Dedifferentiated amniotic fluid mesenchymal stem cell (primary cell): ENCODE measurements around the gene ERG28.
"Not testable (repeated sequence)": the region's sequence is repeated elsewhere in the genome, so short reads cannot be mapped to it uniquely, and the experiment has no call there.

ENCODE experiments used
- DNase-seq: peaks from one replicate; pipeline ENCODE4 v3.0.0-alpha.2; 2016; ENCODE audit errors: extremely low spot score

ERG28 gene

DNA sequence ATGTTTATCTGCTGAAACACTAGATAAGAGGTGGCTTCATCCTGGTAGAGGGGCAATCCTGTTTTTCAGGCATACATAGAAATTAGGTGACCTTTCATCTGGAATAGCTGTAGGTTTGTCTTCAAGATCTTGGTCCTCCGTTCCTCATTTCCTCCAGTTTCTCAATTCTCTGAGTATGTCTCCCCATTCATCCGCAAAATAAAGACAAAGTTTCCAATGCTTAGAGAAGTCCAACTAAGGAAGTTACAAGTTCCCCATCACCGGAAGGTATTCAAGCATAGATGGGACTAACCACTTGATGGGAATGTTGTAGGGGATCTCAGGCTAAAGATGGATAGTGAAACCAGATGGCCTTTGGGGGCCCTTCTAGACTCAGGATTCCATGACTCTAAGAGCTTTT lies 34.3 kb downstream of the ERG28 start:
- DNase-seq = no peak

DNA sequence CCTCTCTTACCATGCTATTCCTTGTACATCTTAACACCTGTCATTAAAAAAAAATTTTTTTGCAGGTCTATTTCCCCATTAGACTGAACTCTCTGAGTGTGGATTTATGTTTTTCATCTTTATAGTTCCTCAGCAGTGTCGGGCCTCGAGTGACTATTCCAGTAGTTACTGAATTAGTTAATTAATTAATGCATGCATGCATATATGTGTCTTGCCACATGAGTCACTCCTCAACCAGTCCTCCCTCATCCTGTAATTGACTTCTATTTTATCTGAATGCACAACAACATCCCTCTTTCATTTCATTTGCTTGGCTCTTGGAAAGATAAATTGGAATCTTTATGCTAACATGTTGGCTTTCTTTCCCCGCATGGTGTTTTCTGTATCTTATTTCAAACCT lies 35.6 kb downstream of the ERG28 start:
- no peak for DNase-seq

DNA sequence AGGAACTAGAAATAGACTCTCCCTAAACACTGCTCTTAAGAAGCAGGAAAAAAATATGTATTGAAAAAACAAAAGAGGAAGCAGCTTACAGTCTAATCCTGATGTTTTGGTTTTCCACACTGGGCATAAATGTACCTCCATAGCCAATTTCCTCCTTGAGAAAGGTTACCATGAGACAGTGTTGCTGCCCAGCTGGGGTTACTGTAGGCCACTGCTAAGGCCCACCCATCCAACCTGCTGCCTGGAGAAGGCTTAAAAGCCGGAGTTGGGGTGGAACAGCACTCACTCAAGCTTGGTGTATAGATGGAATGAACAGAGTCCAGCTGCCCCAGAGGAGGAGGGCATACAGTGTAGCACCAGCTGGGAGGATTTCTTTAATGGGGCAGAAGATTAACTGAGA lies 41.1 kb downstream of the ERG28 start:
- no peak for DNase-seq

DNA sequence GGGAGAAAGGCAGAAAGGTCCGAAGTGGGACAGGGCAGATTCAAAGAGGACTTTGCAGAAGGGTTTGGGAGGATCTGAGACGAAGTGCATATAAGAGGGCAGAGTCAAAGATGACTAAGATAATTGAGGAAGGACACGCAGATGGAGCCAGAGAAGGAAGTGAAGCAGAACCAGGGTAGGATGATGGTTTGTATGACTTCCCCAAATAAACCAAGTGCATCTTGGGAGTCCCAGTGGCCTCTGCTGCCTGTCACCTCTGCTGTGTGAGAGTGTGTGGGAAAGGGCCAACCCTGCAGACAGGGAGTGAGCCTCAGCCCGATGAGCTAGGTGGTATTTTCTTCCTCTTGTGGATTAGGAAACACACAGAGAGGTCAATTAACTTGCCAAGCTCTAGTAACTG lies 45.5 kb downstream of the ERG28 start:
- DNase-seq = no peak

DNA sequence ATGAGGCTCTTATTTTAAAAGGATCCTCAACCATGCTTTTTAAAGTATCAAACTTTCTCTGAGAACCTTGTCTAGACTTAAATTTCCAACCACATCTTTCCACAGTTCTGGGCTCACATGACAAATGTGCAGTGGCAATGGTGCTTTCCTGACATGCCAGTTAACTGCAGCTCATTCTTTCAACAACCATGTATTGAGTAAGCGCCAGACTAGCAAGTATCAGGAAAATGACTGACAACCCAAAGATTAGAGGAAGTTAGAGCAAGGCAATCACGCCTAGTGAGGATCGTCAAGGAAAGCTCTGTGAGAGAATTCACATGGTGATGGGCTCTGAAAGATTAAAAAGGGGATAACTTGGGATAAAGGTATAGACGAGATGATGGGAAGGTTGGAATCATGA lies 46.5 kb downstream of the ERG28 start:
- no peak for DNase-seq

DNA sequence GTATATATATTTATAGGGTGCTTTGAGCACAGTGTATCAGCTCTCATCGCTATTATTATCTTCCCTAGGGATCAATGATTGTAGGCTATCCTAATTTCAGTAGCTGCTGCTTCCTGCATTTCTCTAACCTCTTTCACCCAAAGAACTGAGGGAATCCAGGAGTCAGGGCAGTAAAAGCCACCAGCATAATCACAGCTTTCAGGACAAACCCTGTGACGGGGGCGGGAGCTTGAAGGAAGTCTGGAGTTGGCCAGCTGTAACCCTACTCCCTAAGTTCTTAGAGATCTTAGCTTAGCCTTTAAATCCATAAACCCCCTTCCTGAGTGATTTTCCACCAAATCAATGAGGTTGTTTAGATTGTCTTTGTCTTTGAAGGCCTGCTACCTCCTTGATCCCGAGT lies 48.5 kb downstream of the ERG28 start:
- no peak for DNase-seq

DNA sequence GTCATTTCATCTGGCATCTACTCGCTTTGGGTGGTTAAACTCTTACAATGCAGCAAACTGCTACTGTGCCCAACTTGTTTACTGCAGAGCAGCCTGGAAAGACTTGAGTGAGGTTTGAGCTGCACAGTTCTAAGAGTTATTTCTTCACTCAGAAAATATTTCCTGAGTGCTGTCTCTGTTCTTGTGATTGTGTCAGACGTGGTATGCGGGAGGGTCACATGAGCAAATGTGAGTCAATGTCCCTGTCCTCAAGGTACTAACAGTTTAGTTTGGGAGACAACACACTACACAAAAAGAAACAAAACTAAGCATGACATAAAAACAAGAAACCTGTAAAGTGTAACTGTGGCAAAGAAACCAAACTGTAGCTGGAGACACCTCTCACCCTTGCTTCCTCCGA lies 49.8 kb downstream of the ERG28 start:
- no peak for DNase-seq

DNA sequence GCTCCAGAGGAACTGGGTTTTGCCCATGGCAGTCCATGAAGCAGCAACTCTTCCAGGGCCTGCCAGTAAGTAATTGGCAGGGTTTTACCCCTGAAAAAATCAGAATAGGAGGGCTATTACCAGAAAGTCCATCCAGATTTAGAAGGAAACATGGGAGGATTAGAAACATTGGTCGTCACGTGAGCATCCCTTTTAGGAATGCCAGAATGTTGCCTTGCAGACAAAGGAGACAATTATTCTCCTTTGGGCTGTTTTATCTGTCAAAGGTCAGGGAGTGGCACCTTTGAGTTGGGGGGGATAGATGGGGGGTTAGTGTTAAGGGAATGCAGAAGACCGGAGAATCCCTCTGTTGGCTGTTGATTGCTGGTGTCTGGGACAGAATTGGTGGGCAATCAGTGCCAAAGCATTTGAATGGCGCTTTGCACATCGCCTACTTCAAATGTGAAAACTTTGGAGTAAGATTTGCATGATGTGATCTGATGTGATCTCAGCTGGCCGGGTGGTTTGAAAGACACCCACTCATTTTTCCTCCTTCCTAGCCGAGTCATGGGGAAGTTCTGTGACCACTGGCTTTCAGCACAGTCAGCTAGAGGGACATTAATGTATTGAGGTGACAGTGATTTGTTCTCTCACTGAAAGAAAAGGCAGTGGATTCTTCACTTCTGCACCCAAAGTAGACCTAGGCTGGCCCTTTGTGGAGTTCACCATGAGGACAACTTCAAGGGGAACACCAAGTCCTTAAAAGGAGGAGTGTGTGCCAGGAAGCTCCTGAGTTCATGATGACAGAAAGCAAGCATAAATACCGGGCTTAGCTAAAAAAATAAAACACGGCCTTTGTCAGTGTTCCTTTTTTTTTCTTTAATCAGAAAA lies 50.8 kb downstream of the ERG28 start:
- no peak for DNase-seq

DNA sequence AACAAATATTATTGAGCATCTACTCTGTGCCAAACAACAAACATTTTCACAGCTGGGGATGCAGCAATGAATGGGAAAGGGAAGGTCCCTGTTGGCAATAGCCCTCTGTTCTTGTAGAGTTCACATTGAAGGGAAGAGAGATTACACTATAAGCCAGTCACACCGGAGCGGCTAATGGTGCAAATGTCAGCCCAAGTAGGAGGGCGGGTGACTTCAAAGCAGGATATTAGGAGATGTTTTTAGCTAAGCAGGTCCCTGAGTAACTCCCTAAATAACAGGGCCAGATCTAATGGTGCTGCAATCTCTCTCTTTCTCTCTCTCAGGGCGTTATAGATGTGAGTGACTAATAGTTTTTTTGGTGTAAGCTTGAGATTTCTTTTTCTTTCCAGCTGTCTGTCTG lies 51.6 kb downstream of the ERG28 start:
- no peak for DNase-seq

DNA sequence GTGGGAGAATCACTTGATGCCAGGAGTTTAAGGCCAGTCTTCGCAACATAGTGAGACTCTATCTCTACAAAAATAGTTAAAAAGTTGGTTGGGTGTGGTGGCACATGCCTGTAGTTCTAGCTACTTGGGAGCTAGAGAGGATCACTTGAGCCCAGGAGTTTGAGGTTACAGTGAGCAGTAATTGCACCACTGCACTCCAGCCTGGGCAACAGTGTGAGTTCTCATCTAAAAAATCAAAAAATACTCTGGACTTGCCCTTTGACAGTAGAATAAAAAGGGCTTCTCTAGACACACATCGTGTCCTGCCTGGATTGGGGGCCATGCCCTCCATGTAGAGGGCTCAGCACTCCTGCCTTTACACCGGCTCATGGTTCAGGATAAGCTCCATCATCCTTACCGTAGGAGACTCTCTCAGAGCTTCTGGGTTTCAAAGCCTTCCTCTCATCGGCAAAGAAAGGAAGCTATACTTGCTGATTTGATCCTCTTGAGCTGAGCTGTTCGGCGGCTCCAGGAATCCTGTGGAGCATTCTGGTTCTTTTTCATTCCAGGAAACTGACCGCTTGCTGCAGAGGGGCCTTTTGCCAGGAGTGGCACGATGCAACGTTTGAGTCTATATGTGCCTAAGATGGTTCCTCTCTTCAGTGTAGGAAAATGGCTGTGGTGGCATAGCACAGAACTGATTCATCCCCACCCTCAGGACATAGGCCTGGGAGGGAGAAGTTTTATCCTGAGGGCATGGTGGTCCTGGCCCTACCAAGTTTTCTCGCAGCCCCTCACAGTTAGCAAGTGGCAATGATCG lies 52.6 kb downstream of the ERG28 start:
- DNase-seq = no peak

DNA sequence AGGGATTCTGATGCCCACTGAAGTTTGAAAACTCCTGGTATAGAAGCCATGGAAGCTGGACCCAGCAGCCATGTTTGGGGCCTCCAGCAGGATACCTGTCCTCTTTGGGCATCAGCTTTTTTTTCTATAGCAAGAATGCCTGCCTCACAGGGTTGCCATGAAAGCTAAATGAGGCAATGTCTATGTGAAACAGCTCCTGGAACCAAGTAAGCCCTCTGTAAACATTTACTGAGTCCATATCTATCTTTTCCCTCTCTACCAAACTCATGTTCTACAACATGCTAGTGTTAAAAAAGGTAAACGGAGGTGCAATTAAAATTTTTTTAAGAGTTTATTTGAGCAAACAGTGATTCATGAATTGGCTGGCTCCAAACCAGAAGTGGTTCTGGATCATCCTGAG lies 53.6 kb downstream of the ERG28 start:
- no peak for DNase-seq

DNA sequence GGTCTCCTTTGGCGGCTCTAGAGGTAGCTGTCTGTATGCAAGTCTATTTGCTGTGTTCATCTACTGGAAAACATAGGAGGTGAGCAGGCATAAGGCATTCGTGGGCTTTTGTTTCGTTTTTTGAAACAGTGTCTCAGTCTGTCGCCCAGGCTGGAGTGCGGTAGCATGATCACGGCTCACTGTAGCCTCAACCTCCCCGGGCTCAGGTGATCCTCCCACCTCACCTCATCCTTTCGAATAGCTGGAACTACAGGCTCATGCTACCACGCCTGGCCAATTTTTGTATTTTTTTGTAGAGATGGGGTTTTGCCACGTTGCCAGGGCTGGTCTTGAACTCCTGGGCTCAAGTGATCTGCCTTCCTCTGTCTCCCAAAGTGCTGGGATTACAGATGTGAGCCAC lies 54.8 kb downstream of the ERG28 start:
- DNase-seq = no peak

DNA sequence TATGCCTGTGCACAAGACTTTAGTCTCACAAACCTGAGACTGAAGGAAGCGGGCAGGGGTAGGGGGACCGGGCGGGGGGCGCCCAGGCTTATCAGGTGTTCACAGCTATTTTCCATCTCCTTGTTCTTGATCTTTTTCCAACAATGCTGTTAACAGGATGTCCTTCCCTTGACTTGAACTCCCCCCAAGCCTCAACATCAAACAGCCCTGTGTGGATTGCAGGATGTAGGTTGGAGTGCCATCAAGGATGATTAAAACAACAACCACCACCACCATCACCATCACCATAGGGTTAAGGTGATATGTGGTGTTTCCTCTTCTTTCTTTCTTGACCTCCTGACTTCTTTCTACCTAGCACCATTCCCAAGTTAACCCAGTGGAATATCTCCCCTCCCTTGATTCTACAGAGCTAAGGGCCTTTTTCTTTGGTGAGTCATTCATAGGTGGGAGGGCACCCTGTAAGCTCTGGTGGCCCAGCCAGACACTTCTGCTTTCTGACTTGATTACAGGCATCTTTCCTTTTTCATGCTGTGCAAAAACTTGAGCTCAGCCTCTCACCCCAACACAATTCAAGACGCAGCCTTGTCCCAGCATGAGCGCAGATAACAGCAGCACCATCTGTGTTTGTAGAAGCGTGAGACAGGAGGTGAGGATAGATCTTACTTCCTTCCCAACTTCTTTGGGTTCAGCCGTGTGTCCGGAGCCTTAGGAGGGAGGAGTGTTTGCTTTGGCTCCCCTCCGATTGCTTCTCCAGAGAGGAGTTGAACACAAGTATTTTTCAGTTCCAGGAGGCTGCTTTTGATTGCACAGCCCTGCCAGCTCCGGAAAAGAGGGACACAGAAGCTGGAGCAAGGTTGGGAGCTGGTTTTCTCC lies 55.5 kb downstream of the ERG28 start:
- no peak for DNase-seq

DNA sequence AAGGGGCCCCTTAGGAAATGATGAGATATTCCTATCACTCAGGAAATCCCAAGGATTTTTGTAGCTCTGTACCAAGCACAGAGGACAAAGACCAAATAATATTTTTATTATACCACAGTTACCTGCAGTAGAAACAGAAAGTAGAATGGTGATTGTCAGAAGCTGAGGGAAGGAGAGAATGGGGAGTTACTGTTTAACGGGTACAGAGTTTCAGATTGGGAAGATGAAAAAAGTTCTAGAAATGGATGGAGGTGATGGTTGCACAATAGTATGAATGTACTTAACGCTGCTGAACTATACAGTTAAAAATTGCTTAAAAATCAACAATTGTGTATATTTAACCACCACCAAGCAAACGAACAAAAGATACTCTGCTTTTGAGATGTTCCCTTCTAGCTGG lies 58.2 kb downstream of the ERG28 start:
- no peak for DNase-seq

DNA sequence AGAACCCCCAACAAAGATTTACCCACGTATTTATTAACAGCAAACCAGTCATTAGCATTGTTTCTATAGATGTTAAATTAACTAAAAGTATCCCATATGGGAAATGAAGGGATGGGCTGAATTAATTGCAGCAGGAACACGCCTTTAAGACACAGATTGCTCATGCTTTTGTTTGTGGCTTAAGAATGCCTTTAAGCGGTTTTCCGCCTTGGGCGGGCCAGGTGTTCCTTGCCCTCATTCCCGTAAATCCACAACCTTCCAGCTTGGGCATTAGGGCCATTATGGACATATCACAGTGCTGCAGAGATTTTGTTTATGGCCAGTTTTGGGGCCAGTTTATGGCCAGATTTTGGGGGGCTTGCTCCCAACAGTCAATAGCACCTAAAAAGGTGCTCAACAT lies 59.6 kb downstream of the ERG28 start:
- DNase-seq = not testable (repeated sequence)

DNA sequence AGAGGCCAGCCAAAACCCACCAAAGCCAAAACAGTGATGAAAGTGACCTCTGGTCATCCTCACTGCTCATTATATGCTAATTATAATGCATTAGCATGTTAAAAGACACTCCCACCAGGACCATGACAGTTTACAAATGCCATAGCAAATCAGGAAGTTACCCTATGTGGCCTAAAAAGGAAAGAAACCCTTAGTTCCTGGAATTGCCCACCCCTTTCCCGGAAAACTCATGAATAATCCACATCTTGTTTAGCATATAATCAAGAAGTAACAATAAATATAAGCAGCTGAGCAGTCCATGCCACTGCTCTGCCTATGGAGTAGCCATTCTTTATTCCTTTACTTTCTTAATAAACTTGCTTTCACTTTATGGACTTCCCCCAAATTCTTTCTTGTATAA lies 60.6 kb downstream of the ERG28 start:
- not testable (repeated sequence) for DNase-seq
